ENCODE results near the gene CHCHD4.

CHCHD4 gene

GRCh38 chr3:14140668-14141067 lies 16.0 kb upstream of the CHCHD4 start:
- DNase-seq (ENCODE audit: low read depth in 1 of 2, low spot score in 1 of 2) = no peak
- H3K4me3 ChIP-seq (replicated peaks; ENCODE audit: insufficient read depth, low read length) = no peak overlapping the region
- H3K27ac ChIP-seq (replicated peaks) = no peak overlapping the region
- TF ChIP-seq SPI1 (IDR thresholded peaks at IDR 0.05; ENCODE audit: borderline replicate concordance, low read depth) (no peak), REST (IDR thresholded peaks at IDR 0.05; ENCODE audit: insufficient replicate concordance, low read depth) (no peak), POLR2AphosphoS5 (IDR thresholded peaks at IDR 0.05; ENCODE audit: low read depth) (0 out of 2 replicates have a peak, but pooled peaks have one; percentile 13)
- H3K27me3 ChIP-seq (ENCODE audit: insufficient read depth, poor library complexity, severe bottlenecking) = no peaks in the 10 kb centered on the region

GRCh38 chr3:14139771-14140170 lies 15.1 kb upstream of the CHCHD4 start:
- H3K4me3 ChIP-seq (replicated peaks; ENCODE audit: insufficient read depth, low read length) = no peak overlapping the region
- no peak for TF ChIP-seq POLR2AphosphoS5 (IDR thresholded peaks at IDR 0.05; ENCODE audit: low read depth)
- no peak for TF ChIP-seq CTCF (IDR thresholded peaks at IDR 0.05; ENCODE audit: insufficient read depth, low read length)
- no peak for TF ChIP-seq REST (IDR thresholded peaks at IDR 0.05; ENCODE audit: insufficient replicate concordance, low read depth)
- TF ChIP-seq SPI1 (IDR thresholded peaks at IDR 0.05; ENCODE audit: borderline replicate concordance, low read depth) = no peak
- no peak for TF ChIP-seq GABPA (IDR thresholded peaks at IDR 0.05; ENCODE audit: low read depth)
- no peak for DNase-seq (ENCODE audit: low read depth in 1 of 2, low spot score in 1 of 2)
- no peak overlapping the region for H3K27ac ChIP-seq (replicated peaks)
- H3K27me3 ChIP-seq (ENCODE audit: insufficient read depth, poor library complexity, severe bottlenecking) = no peaks in the 10 kb centered on the region

DNA sequence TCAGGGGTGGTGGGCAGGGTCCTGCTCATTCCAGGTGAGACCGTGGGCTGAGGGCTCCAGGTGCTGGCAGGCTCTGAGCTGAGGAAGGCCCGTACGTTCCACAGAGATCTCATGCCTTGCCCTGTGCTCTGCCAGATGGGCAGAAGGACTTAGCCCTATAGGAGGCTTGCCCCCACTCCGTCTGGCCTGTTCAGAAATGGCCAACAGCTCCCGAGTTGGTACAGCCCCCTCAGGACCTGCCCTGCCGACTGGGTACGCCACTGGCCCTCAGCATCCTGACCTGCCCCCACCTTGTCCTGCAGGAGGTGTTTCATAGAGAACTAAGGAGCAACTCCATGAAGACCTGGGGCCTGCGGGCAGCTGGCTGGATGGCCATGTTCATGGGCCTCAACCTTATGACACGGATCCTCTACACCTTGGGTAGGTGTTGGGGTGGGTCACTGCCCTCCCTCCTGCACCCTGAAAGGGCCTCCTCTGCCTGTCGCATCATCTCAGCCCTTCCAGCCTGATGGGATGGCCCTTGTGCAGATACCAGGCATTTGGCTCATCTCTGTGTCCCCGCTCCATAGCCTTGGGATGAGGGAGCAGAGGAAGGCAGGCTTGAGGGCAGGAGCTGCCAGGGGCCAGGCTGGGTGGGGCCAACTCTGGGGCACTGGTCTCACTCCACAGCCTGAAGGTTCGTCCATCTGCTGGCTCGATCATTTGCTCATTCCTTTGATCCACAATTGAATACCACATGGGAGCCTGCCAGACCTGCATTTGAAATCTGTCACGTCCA lies 14.4 kb upstream of the CHCHD4 start:
- TF ChIP-seq POLR2AphosphoS5 (IDR thresholded peaks at IDR 0.05; ENCODE audit: low read depth) (no peak), CTCF (IDR thresholded peaks at IDR 0.05; ENCODE audit: insufficient read depth, low read length) (no peak), GABPA (IDR thresholded peaks at IDR 0.05; ENCODE audit: low read depth) (no peak), SPI1 (IDR thresholded peaks at IDR 0.05; ENCODE audit: borderline replicate concordance, low read depth) (no peak), REST (IDR thresholded peaks at IDR 0.05; ENCODE audit: insufficient replicate concordance, low read depth) (no peak)
- no peak overlapping the region for H3K4me3 ChIP-seq (replicated peaks; ENCODE audit: insufficient read depth, low read length)
- no peak for DNase-seq (ENCODE audit: low read depth in 1 of 2, low spot score in 1 of 2)
- H3K27ac ChIP-seq (replicated peaks) = no peak overlapping the region
- no peaks in the 10 kb centered on the region for H3K27me3 ChIP-seq (ENCODE audit: insufficient read depth, poor library complexity, severe bottlenecking)
